HK-2 (cell line): ENCODE measurements around the gene RAD52.
"Not testable (repeated sequence)": the region's sequence is repeated elsewhere in the genome, so short reads cannot be mapped to it uniquely, and the experiment has no call there.

Source experiments
- DNase-seq: peaks from one replicate; pipeline ENCODE4 v3.0.0-alpha.2; 2018; ENCODE audit not compliant: unreplicated experiment

RAD52 gene

DNA sequence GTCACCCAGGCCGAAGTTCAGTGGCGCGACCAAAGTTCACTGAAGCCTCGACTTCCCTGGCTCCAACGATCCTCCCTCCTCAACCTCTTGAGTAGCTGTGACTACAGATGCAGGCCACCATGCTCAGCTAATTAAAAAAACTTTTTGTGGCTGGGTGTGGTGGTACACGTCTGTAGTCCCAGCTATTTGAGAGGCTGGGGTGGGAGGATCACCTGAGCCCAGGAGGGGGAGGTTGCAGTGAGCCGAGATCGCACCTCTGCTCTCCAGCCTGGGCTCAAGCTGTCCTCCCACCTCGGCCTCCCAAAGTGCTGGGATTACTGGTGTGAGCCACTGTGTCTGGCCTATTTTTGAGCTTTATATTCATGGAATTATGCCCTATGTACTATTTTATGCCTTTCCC, 18.1 kb upstream of the RAD52 start:
- DNase-seq: no peak

DNA sequence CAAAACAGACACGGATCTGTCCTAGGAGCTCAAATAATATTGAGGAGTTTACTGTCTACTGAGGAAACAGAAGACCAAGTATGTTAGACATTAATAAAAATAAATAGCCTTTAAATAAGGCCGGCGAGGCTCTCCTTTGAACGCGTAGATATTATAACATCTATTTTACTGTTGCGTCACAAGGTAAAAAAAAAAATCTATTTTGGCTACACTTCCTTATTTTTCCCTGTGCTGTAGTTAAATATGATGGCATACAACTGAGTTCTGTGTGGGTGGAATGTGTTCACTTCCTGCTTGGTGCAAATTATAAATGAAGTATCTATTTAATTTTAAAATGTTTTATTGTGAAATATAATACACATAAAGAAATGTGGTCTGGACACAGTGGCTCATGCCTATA, 17.2 kb upstream of the RAD52 start:
- DNase-seq: no peak

DNA sequence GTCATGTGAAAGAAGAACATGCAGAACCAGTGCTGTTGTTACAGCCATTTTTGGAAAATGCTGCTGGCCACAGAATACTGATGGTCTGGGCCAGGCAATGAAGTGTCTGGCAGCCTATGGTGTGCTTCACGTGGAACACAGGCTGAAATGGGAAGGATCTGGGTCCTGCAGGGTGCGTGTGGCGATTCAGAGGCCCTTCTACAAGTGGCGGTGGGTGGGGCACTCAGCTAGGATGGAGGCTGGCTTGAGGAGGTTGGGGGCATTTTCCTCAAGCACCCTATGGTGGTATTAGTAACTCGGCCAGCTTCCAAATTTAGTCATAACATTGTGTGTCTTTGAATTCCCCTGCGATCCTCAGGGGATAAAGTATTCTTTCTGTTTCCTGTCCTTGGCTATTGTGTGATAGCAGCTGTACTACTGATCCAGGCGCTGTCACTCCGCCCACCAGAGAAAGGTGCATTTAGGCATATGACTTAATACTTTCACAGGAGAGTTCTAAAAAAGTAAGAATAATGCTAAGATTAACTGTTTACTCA, 9.2 kb upstream of the RAD52 start:
- DNase-seq: no peak

DNA sequence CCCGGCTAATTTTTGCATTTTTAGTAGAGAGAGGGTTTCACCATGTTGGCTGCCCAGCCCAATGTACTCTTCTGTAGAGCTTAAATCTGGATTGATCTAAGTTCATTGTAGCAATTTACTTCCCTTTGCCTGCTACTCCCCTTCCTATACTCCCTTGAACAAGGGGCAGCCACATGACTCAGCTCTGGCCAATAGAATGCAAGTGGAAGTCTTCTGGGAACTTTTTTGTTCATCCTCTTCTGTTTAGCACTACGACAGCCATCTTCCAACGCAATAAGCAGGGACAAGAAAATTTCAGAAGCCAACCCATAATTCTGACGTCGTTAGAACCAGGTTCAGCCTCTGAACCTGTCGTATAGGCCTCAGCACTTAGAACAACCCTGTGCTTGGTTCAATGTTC, 6.4 kb upstream of the RAD52 start:
- DNase-seq: no peak

DNA sequence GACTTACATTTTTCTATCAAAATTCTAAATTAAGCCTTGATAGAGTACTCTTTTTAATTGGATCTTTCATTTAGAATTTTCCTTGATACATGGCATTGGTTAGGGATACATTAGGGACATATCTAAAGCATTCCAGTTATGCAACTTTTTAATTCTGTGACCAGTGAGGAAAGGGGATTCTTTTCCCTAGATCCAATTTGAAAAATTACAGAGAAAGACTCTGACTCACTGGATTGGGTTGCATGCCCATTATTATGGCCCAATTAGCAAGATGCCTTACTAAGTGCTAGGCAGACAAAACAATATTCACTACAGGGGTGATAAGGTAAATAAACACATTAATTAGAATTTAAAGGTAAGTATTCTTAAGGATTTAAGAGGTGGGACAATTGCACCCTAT, 5.2 kb upstream of the RAD52 start:
- DNase-seq: no peak

DNA sequence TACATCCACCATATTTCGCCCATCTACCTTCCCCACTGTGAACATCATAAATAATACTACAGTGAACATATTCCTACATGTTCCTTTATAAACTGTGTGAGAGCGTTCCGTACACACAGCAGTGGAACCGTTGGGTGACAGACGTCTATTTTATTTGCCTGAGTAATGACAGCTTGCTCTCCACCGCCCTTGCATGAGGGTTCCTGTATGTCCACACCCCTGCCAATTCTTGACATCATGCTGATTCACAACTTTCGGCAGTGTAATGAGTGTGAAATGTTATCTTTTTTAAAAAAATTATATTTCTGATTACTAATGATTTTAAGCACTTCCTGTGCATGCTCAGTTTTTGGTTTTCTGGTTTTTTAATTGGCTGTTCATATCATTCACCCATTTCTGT, 4.3 kb upstream of the RAD52 start:
- no peak for DNase-seq

DNA sequence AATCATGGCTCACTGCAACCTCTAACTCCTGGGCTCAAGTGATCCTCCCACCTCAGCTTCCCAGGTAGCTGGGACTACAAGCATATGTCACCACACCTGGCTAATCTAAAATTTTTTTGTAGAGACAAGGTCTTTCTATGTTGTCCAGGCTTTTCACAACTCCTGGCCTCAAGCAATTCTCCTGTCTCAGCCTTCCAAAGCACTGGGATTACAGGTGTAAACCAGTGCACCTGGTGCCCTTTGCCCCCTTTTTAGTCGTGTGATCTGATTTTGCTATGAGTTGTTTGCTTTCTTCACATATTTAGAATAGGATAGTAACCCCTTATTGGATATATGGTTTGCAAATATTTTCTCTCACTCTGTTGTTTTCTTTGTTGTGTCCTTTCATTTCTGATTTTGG, 1.7 kb upstream of the RAD52 start:
- no peak for DNase-seq

DNA sequence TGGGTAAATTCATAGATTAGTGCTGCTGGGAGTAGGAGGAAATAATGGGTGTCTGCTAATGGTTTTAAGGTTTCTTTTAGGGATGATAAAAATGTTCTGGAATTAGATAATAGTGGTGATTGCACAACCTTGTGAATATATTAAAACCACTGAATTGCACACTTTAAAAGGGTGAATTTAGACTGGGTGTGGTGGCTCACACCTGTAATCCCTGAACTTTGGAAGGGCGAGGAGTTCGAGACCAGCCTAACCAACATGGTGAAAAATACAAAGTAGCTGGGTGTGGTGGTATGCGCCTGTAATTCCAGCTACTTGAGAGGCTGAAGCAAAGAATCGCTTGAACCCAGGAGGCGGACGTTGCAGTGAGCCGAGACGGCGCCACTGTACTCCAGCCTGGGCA, 1.3 kb downstream of the RAD52 start:
- DNase-seq: no peak

DNA sequence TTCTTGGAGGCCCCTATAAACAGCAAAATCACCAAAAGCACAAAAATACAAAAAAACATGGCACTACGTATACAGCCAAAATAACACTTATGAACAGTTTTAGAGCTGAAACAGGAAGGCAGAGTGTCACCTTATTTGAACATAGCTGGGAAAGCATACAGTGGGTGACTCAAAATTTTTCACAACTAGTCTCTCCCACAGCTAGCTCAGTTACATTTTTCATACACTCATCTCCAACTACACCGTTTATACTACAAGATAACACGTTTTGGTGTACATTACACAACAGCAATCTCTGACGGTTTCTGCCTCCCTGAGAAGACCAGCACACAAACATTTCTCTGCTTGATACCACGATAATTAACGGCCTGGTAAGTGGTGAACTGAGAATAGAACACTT, 2.9 kb downstream of the RAD52 start:
- DNase-seq: no peak

DNA sequence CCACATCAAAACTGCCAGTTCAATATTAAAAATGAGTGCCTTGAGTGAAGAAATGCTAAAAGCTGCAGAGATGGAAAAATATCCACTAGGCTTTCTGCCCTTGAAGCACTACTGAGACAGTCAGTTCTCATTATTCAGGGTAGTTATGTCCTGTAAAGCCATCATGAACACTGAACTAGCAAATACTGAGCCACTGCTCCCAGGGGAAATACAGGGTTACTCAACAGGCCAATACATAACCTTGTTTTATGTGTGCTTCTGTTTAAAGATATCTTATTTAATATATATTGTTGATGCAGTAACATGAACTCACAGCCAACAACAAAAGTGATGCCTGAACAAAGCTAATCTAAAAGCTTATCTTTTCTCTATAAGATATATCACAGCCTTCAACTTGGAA, 3.3 kb downstream of the RAD52 start:
- no peak for DNase-seq

DNA sequence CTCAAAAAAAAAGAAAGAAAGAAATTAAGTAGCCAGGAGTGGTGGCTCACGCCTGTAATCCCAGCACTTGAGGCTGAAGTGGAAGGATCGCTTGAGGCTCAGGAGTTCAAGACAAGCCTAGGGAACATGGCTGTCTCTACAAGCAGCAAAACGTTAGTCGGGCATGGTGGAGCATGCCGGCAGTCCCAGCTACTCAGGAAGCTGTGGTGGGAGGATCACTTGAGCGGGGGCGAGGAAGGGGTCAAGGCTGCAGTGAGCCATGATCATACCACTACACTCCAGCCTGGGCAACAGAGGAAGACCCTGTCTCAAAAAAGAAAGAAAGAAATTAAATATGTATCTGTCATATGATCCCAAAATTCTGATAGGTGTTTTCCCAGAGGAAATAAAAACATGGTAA, 5.3 kb downstream of the RAD52 start:
- no peak for DNase-seq

DNA sequence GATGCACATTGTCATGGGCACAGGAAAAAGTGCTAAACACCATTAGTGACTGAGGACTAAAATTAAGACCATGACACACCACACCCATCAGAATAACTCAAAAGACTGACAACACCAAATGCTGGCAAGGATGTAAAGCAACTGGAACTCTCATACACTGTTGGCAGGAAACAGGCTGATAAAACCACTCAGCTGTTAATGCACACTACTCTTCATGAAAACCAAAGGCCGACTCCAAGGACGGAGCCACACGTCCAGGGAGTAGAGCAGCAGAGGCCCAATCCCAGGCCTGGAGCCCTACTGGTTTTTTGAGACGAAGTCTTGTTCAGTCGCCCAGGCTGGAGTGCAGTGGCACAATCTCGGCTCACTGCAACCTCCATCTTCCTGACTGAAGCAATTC, 6.4 kb downstream of the RAD52 start:
- DNase-seq: no peak

DNA sequence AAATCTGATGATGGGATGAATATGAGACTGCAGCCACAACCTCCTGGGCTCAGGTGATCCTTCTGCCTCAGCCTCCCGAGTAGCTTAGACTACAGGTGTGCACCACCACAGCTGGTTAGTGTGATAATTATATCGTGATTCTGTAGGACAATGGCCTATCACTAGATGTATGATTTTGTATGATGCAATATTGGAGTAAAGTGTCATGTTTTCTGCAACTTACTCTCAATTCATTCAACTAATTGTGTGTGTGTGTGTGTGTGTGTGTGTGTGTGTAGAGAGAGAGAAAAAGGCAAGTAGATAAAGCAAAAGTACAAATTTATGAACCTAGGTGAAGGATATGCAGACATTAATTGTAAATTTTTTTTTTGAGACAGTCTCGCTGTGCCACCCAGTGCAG, 10.7 kb downstream of the RAD52 start:
- no peak for DNase-seq

DNA sequence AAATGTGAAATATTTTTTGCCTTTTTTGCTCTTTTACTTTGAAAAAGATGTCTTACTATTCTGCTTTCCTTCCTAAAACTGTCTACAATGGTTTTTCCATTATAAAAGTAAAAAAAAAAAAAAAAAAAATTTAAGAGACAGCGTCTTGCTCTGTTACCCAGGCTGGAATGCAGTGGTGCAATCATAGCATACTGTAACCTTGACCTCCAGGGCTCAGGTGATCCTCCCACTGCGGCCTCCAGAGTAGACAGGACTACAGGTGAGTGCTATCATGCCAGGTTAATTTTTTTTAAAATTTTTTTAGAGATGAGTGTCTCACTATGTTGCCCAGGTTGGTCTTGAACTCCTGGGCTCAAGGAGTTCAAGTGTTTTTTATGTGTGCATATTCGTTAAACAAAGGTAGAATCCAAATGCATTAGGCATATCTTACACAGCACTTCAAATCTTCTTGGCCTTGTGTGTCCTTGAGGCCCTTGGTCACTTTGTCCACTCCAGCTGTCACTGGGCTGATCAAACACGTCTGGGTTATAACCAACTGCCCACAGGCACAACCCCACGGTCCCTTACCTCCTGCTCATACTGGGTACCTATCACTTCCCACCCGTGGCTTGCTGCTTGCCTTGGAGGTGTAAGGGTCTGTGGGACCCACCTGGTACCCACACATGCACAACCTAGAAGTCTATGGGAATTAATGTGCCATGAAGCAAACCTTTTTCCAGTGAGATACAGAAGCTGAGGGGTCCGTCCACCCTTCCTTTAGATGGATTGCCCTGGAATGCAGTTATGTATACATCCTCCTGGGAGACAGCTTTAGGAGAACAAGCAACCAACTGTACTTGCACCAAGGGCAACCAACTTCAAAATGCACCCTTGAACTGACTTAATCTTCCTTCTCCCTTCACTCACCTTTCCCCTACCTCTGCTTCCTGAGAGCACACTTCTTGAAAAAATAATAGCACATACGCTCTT, 12.8 kb downstream of the RAD52 start:
- no peak for DNase-seq

DNA sequence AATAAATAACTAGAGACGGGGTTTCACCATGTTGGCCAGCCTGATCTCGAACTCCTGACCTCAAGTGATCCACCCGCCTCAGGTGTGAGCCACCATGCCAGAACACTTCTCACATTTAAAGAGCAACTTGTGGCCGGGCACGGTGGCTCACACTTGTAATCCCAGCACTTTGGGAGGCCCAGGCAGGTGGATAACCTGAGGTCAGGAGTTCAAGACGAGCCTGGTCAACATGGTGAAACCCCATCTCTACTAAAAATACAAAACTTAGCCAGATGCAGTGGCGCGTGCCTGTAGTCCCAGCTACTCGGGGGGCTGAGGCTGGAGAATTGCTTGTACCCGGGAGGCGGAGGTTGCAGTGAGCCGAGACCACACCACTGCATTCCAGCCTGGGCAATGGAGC, 13.6 kb downstream of the RAD52 start:
- not testable (repeated sequence) for DNase-seq

DNA sequence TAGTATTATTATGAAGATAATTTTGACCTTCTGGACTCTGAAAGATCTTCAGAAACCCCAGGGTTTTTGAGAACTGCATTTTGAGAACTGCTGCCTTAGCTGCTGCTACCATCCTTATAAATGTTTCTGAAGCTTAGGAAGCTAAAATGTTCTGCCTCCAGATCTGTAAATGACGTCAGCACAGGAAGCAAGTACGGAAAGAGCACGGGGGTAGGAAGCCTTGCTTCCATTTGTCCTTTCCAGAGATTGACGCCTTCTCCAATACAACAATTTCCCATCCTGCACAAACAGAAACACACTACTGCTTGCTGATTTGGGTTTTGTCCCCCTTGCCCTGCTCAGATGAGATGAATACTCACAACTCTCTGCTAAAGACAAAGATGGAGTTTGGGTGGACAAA, 17.9 kb downstream of the RAD52 start:
- DNase-seq: no peak

DNA sequence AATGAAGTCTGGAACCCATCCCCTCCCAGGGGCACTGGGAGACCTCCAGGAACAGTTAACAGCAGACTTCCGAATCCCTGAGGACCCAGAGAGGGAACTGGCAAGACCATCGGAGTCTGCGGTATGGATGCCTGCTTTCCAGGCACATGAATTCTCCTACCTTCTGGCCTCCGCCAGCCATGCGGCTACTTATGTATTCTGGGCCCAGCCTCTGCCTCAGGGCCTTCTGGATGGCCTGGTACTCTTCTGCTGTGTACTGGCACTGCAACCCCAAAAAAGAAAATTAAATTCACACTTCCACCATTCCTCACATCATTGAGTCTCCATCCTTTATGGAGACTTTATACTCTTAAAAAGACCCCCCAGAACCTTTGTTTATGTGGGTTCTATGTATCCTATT, 18.4 kb downstream of the RAD52 start:
- no peak for DNase-seq

DNA sequence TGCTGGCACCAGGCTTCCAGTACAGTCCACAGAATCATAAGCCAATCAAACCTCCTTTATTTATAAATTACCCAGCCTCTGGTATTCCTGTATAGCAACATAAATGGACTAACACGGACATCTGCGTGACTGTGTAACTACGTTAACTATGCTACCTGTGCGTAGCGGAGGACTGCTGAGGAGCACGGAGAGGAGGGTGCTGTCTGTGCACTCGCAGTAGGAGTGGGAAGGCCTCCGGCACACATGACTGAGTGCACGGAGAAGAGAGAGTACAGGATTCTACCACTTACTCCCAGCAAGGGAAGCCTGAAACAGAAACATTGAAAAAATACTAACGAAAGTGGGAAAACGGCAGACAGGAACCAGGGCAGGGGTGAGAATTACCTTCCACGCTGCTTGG, 22.9 kb downstream of the RAD52 start:
- DNase-seq: no peak

DNA sequence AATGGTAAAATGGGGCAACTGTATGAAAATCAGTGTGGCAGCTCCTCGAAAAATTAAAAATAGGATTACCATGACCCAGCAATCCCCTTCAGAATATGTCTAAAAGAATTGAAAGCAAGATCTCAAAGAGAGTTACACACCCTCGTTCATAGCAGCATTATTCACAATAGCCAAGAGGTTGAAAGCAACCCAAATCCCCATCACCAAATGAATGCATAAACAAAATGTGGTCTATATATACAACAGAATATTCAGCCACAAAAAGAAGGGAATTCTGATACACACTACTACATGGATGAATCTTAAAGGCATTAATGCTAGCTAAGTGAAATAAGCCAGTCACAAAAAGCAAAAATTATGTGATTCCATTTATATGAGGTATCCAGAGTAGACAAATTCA, 27.2 kb downstream of the RAD52 start:
- DNase-seq: no peak

DNA sequence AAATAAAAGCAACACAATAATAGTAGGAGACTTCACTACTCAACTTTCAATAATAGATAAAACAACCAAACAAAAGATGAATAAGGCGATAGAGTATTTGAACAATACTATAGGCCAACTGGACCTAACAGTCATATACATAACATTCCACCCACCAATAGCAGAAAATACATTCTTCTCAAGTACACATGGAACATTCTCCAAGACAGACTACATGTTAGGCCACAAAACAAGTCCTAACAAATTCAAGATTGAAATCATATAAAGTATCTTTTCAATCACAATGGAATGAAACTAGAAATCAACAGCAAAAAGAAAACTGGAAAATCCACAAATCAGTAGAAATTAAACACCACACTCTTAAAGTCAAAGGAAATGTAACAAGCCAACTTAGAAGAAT, 28.8 kb downstream of the RAD52 start:
- no peak for DNase-seq

DNA sequence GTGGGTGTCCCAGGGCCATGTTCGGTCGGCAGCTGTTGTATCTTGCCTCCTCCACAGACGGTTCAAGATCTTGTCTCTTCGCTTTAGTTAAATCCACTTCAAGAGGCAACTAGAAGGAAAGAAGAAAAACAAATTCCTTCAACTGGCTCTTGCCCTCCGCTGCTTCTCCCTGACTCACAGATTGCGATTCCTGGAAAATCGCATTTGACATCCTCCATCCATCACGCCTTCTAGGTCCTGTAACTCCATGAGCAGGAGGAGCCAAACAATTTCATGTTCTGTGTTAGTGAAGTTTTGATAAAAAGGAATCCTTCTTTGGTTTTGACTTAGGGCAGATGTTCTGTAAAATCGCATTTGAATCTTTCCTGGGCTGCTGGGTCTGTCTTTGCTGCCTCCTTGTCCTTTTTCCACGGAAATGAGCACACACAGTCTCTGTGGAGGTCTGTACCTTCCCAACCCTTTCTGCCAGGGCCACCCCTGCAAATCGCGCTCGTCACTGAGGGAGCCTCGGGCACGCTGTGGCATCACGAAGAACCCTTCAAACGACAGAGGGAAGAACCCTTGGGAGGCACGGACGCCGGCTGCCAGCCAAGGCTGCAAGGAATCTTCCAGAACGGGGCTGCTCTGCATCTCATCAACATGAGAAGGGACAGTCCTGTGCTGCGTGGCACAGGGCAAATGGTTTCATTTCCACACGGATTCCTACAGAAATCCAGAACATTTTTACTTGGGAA, 32.6 kb downstream of the RAD52 start:
- no peak for DNase-seq

DNA sequence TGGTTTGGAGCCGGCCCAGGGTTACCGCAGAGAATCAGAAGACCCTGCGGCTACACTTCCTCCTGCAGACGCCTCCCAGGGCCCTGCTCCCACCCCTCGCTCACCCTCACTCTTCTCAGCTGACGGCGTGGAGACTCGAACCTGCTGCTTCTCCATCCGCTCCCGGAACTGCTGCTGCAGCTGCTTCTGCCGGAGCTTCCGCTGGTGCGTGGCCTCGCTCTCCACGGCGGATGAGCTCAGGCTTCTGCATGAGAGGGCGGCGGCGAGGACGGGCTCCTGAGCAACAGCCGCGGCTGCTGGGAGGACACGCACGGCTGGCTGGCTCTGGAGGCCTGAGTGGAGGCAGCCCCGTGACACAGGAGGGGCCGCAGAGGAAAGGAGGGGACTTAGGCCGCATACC, 33.3 kb downstream of the RAD52 start:
- no peak for DNase-seq

DNA sequence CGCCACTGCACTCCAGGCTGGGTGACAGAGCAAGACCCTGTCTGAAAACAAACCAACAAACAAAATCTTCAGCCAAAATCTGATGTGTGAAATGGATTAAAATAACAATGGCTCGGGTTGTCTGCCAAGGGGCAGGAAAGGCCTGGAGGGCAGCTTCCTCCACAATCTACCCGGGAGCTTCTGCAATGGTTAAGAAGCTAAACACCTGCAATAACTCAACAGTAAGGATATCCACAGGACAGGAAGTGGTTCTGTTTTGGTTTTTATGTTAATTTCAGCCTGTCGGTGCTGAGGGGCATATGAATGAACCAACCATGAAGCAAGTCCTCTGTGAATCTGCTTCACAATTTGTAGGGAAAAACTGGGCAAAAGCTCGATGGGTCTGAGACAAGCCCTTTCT, 34.4 kb downstream of the RAD52 start:
- no peak for DNase-seq
